ENCODE results near the gene OR10G2. TPM values are rescaled to one million over a fixed set of nuclear protein-coding genes. Genes with fewer than 3 reads are reported as not detected.

Gene OR10G2
- total RNA-seq, 1 experiment from 2014 or later: not detected

GRCh38 chr14:21654215-21654614, 19.5 kb upstream of the OR10G2 start:
- CTCF ChIA-PET: no interaction called here
- Histone ChIP-seq H3K4me3 (no peak overlapping the region), H3F3A (ENCODE audit: insufficient read depth, low read depth) (no peaks in the 10 kb centered on the region), H3K4me1 (replicated peaks; ENCODE audit: insufficient read depth) (no peaks in the 10 kb centered on the region), H2AFZ (no peak overlapping the region), H3K27ac (no peak overlapping the region), H3K79me2 (ENCODE audit: low read depth) (no peaks in the 10 kb centered on the region), H3K9me2 (ENCODE audit: insufficient read depth) (no peaks in the 10 kb centered on the region), H3K9me3 (ENCODE audit: insufficient read depth, low read depth) (no peaks in the 10 kb centered on the region), H3K36me3 (ENCODE audit: low read depth) (no peaks in the 10 kb centered on the region), H3K27me3 (ENCODE audit: insufficient read depth, low read depth) (no peaks in the 10 kb centered on the region), H4K20me1 (ENCODE audit: insufficient read depth) (no peaks in the 10 kb centered on the region), H3K4me2 (no peak overlapping the region)
- intact Hi-C loops (cut with micrococcal nuclease; ENCODE audit: unreplicated experiment): no loop called here
- POLR2A ChIA-PET (ENCODE audit: unreplicated experiment): no interaction called here
- no TSS peak for BruUV-seq (replicated peaks)
- TF ChIP-seq, protein P1, sequence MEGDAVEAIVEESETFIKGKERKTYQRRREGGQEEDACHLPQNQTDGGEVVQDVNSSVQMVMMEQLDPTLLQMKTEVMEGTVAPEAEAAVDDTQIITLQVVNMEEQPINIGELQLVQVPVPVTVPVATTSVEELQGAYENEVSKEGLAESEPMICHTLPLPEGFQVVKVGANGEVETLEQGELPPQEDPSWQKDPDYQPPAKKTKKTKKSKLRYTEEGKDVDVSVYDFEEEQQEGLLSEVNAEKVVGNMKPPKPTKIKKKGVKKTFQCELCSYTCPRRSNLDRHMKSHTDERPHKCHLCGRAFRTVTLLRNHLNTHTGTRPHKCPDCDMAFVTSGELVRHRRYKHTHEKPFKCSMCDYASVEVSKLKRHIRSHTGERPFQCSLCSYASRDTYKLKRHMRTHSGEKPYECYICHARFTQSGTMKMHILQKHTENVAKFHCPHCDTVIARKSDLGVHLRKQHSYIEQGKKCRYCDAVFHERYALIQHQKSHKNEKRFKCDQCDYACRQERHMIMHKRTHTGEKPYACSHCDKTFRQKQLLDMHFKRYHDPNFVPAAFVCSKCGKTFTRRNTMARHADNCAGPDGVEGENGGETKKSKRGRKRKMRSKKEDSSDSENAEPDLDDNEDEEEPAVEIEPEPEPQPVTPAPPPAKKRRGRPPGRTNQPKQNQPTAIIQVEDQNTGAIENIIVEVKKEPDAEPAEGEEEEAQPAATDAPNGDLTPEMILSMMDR (conservative IDR thresholded peaks at IDR 0.05): no peak
- TF ChIP-seq EZH2 (IDR thresholded peaks at IDR 0.05; ENCODE audit: low read depth): no peak
- no peak for DNase-seq

GRCh38 chr14:21653331-21653885, 18.7 kb upstream of the OR10G2 start, which contains the start of gene OR4E2:
Gene OR4E2, plus strand, starts transcription at chr14:21653835. Its CDS starts 11,248 bp downstream, at chr14:21665083.
- no peak for DNase-seq
- TF ChIP-seq, protein P1 (conservative IDR thresholded peaks at IDR 0.05): no peak
- TF ChIP-seq EZH2 (IDR thresholded peaks at IDR 0.05; ENCODE audit: low read depth): no peak
- H3K9me3 ChIP-seq (ENCODE audit: insufficient read depth, low read depth): no peaks in the 10 kb centered on the region
- no TSS peak for BruUV-seq (replicated peaks)
- H3K27me3 ChIP-seq (ENCODE audit: insufficient read depth, low read depth): no peaks in the 10 kb centered on the region
- H3K27ac ChIP-seq: no peak within 1 kb of the TSS
- no peak within 1 kb of the TSS for H3K4me2 ChIP-seq
- H3K36me3 ChIP-seq (ENCODE audit: low read depth): no peaks in the 10 kb centered on the region
- H4K20me1 ChIP-seq (ENCODE audit: insufficient read depth): no peaks in the 10 kb centered on the region
- CTCF ChIA-PET: no interaction called here
- no peaks in the 10 kb centered on the region for H3K9me2 ChIP-seq (ENCODE audit: insufficient read depth)
- intact Hi-C loops (cut with micrococcal nuclease; ENCODE audit: unreplicated experiment): no loop called here
- H3K4me3 ChIP-seq: no peak within 1 kb of the TSS
- H3F3A ChIP-seq (ENCODE audit: insufficient read depth, low read depth): no peaks in the 10 kb centered on the region
- H3K79me2 ChIP-seq (ENCODE audit: low read depth): no peaks in the 10 kb centered on the region
- H3K4me1 ChIP-seq (replicated peaks; ENCODE audit: insufficient read depth): no peaks in the 10 kb centered on the region
- no peak within 1 kb of the TSS for H2AFZ ChIP-seq
- POLR2A ChIA-PET (ENCODE audit: unreplicated experiment): no interaction called here

GRCh38 chr14:21652209-21652808, 17.6 kb upstream of the OR10G2 start:
- Histone ChIP-seq H3K4me1 (replicated peaks; ENCODE audit: insufficient read depth) (no peaks in the 10 kb centered on the region), H3K9me3 (ENCODE audit: insufficient read depth, low read depth) (no peaks in the 10 kb centered on the region), H3K27me3 (ENCODE audit: insufficient read depth, low read depth) (no peaks in the 10 kb centered on the region), H2AFZ (no peak overlapping the region), H3K79me2 (ENCODE audit: low read depth) (no peaks in the 10 kb centered on the region), H3K9me2 (ENCODE audit: insufficient read depth) (no peaks in the 10 kb centered on the region), H3K4me3 (no peak overlapping the region), H4K20me1 (ENCODE audit: insufficient read depth) (no peaks in the 10 kb centered on the region), H3F3A (ENCODE audit: insufficient read depth, low read depth) (no peaks in the 10 kb centered on the region), H3K36me3 (ENCODE audit: low read depth) (no peaks in the 10 kb centered on the region), H3K27ac (no peak overlapping the region), H3K4me2 (no peak overlapping the region)
- TF ChIP-seq, protein P1 (conservative IDR thresholded peaks at IDR 0.05): no peak
- no peak for TF ChIP-seq EZH2 (IDR thresholded peaks at IDR 0.05; ENCODE audit: low read depth)
- no TSS peak for BruUV-seq (replicated peaks)
- DNase-seq: no peak
- intact Hi-C loops (cut with micrococcal nuclease; ENCODE audit: unreplicated experiment): no loop called here
- ChIA-PET POLR2A (ENCODE audit: unreplicated experiment) (no interaction called here), CTCF (no interaction called here)

All from PC-9 (cell line).